Esophagus muscularis mucosa (tissue), 4 donors: ENCODE data around the gene IQCB1. TPM values are rescaled to one million over a fixed set of nuclear protein-coding genes. Genes with fewer than 3 reads are reported as not detected.

Experiments
- DNase-seq: peaks from one replicate; pipeline ENCODE4 v3.0.0-alpha.2; 2017; ENCODE audit errors: extremely low spot score
- H3K27ac ChIP-seq, 4 donors: fragments of 200-600 bp; sonication (generic); replicated peaks in 1 of 4; 1 replicate in 3 of 4; 2 replicates in 1 of 4; pipeline ENCODE4 v1.5.1; 2016 to 2019; ENCODE audit warnings: mild to moderate bottlenecking in 1 of 4
- H3K27me3 ChIP-seq, 4 donors: fragments of 200-600 bp; sonication (generic); one replicate each; pipeline versions ENCODE4 v1.5.1 to v1.6.0; 2016 to 2019
- H3K36me3 ChIP-seq, 4 donors: fragments of 200-600 bp; sonication (generic); one replicate each; pipeline ENCODE4 v1.5.1; 2016 to 2019
- H3K4me1 ChIP-seq, 4 donors: fragments of 200-600 bp; sonication (generic); one replicate each; pipeline ENCODE4 v1.5.1; 2016 to 2019
- H3K4me3 ChIP-seq, 4 donors: fragments of 200-600 bp; sonication (generic); 1 replicate in 2 of 4; 2 replicates in 2 of 4; pipeline ENCODE4 v1.5.1; 2016 to 2019; ENCODE audit warnings: mild to moderate bottlenecking in 4 of 4, moderate library complexity in 1 of 4
- H3K9me3 ChIP-seq, 4 donors: fragments of 200-600 bp; sonication (generic); 1 replicate in 3 of 4; 2 replicates in 1 of 4; pipeline ENCODE4 v1.5.1; 2016 to 2019
- EP300 ChIP-seq: sonication (generic); formaldehyde crosslinking; IDR thresholded peaks from one replicate; pipeline ENCODE4 v1.6.1; 2017; ENCODE audit warnings: antibody characterized with exemption
- POLR2A ChIP-seq: fragments of 450-650 bp; IDR thresholded peaks from one replicate; pipeline ENCODE4 v1.6.1; 2017; ENCODE audit warnings: antibody characterized with exemption, moderate library complexity, mild to moderate bottlenecking, low read depth
- POLR2AphosphoS5 ChIP-seq, 2 donors: sonication (generic); formaldehyde crosslinking; IDR thresholded peaks; one replicate each; pipeline ENCODE4 v1.6.1; 2017; ENCODE audit warnings: antibody characterized with exemption in 2 of 2
- WGBS: methylation state at CpG from one replicate; pipeline ENCODE4 v1.1.5; 2018; 5-methylcytosine and 5-hydroxymethylcytosine counted together
- intact Hi-C: fragments of 100-400 bp; cut with DNase I; formaldehyde crosslinking; loops from one replicate; pipeline ENCODE4 v1.15.1; 2023
- total RNA-seq, 4 donors: library from RNA; depleted of rRNA; stranded (reverse); fragments of >200 nt; gene quantifications; one replicate each; pipeline versions ENCODE4 v1.1.0 to v1.2.1, GENCODE V29; 2016
- TF ChIP-seq, protein P1 (sequence below), 3 experiments: fragments of 200-600 bp in 2 of 3; fragments of 450-650 bp in 1 of 3; sonication (generic) in 2 of 3; IDR thresholded peaks; one replicate each; pipeline ENCODE4 v1.5.1; 2017 to 2019; ENCODE audit warnings: antibody characterized with exemption in 3 of 3, mild to moderate bottlenecking in 2 of 3, moderate library complexity in 1 of 3

IQCB1 gene
- total RNA-seq, 4 donors from 2014 or later = 10.4 to 15.6 (median 11.7) TPM

DNA sequence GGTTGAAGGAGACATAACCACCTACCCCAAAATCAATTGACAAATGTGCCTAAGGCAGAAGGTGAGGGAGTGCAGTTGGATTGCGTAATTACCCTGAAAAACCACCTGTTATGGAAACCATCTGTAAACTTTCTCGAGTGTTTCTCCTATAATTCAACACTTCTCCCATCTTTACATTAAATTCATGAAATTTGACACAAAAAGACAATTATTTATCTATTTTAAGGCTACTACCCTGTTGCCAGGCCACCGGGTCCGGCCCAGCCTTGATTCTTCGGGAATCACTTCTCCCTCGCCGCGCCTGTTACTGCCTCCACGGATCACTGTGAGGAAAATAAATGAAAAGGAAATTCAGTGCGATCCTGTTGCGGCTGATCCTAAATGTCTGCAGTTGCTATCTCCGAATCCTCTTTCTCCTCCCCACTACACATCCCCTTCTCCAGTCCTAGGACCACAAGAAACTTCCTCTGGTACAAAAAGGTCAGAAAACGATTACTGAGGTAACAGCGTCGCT lies 646 bp downstream of the IQCB1 start:
- DNase-seq = no peak
- Histone ChIP-seq H3K27me3 (no peaks in the 10 kb centered on the region), H3K9me3 (no peaks in the 10 kb centered on the region), H3K27ac (peak overlapping the region; percentile 70 to 86 (median 82)), H3K4me3 (peak overlapping the region; percentile 67 to 81 (median 74)), H3K4me1 (peaks cover 16 to 29% (median 22%) of the 10 kb centered on the region in 4 donors), H3K36me3 (peaks cover 0 to 26% (median 7%) of the 10 kb centered on the region in 4 donors)
- TF ChIP-seq POLR2AphosphoS5 (IDR thresholded peaks at IDR 0.05) (no peak), POLR2A (no peak), EP300 (no peak)
- TF ChIP-seq, protein P1, sequence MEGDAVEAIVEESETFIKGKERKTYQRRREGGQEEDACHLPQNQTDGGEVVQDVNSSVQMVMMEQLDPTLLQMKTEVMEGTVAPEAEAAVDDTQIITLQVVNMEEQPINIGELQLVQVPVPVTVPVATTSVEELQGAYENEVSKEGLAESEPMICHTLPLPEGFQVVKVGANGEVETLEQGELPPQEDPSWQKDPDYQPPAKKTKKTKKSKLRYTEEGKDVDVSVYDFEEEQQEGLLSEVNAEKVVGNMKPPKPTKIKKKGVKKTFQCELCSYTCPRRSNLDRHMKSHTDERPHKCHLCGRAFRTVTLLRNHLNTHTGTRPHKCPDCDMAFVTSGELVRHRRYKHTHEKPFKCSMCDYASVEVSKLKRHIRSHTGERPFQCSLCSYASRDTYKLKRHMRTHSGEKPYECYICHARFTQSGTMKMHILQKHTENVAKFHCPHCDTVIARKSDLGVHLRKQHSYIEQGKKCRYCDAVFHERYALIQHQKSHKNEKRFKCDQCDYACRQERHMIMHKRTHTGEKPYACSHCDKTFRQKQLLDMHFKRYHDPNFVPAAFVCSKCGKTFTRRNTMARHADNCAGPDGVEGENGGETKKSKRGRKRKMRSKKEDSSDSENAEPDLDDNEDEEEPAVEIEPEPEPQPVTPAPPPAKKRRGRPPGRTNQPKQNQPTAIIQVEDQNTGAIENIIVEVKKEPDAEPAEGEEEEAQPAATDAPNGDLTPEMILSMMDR (IDR thresholded peaks at IDR 0.05) = no peak
- WGBS = 9% methylated on average over 15 of the region's 15 CpGs
- intact Hi-C loops = loop anchor here (10.0 kb wide), 1 partner anchor 289 kb away; the partner anchor contains the start of gene POLQ

DNA sequence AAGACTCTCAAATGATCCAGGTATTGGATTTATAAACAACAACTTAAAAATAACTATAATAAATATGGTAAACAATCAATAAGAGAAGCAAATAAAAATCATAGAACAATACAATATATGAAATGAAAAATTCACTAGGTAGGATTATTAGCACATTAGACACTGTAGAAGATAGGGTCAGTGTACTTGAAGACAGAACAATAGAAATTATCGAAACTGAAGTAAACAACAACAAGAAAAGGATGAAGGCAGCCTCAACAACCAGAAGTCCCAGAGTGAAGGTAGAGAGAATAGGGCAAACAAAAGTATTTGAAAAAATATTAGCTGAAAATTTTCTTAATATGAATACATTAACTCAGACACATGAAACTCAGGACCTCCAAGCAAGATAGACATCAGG lies 11.9 kb downstream of the IQCB1 start:
- Histone ChIP-seq H3K4me3 (no peak overlapping the region), H3K36me3 (peaks cover 29 to 85% (median 60%) of the 10 kb centered on the region in 4 donors), H3K27me3 (no peaks in the 10 kb centered on the region), H3K9me3 (peaks cover 0 to 17% (median 4%) of the 10 kb centered on the region in 4 donors), H3K4me1 (no peaks in the 10 kb centered on the region), H3K27ac (no peak overlapping the region)
- no peak for TF ChIP-seq EP300
- no peak for TF ChIP-seq POLR2A
- TF ChIP-seq POLR2AphosphoS5 (IDR thresholded peaks at IDR 0.05) = no peak
- TF ChIP-seq, protein P1 (IDR thresholded peaks at IDR 0.05) = no peak
- no peak for DNase-seq
- intact Hi-C loops = no loop called here
- WGBS = 94% methylated on average over 1 of the region's 1 CpG

DNA sequence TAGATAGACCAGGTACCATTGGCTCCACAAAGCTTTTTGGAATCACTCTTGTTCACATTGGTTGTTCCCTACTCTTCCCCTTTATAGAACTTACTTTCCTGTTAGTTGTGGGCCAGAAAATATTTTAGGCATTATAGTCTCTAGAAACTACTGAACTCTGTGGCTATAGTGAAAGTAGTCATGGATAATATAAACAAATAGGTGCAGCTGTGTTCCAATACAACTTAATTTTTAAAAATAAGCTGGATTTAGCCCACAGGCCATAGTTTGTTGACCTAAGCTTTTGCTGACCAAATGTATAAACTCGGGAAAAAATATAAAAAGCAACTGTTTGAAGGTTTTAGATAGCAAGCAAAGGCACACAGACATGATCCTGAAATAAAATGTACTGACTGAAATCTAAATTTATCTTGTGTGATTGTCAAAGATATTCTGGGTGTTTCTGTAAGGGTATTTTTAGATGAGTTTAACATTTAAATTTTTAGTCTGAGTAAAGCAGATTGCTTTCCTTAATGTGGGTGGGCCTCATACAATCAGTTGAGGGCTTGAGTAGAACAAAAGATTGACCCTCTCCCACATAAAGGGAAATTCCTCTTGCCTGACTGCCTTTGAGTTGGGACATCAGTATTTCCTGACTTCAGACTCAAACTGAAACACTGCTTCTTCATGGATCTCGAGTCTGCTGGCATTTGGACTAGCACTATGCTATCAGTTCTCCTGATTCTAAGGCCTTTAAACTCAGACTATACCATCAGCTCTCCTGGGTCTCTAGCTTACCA lies 13.2 kb downstream of the IQCB1 start:
- Histone ChIP-seq H3K4me3 (no peak overlapping the region), H3K27me3 (no peaks in the 10 kb centered on the region), H3K4me1 (no peaks in the 10 kb centered on the region), H3K36me3 (peaks cover 34 to 87% (median 60%) of the 10 kb centered on the region in 4 donors), H3K9me3 (peaks cover 0 to 17% (median 4%) of the 10 kb centered on the region in 4 donors), H3K27ac (no peak overlapping the region)
- WGBS = 86% methylated on average over 2 of the region's 2 CpGs
- no peak for TF ChIP-seq EP300
- no peak for TF ChIP-seq POLR2A
- TF ChIP-seq, protein P1 (IDR thresholded peaks at IDR 0.05) = no peak
- TF ChIP-seq POLR2AphosphoS5 (IDR thresholded peaks at IDR 0.05) = no peak
- intact Hi-C loops = no loop called here
- DNase-seq = no peak

DNA sequence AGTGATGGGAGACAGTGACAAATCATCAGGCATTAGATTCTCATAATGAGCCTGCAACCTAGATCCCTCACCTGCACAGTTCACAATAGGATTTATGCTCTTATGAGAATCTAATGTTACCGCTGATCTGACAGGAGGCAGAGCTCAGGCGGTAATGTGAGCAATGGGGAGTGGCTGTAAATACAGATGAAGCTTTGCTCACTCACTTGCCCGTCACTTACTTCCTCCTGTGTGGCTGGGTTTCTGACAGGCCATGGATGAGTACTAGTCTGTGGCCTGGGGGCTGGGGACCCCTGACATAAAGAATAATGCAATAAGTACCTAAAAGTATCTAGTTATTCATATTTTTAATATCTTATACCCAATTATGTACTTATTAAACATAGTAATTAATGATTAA lies 15.6 kb downstream of the IQCB1 start:
- H3K36me3 ChIP-seq = peaks cover 23 to 63% (median 37%) of the 10 kb centered on the region in 4 donors
- TF ChIP-seq, protein P1 (IDR thresholded peaks at IDR 0.05) = no peak
- no peak for TF ChIP-seq POLR2AphosphoS5 (IDR thresholded peaks at IDR 0.05)
- no peak for TF ChIP-seq EP300
- no peak for TF ChIP-seq POLR2A

More for the DNA sequence above, 15.6 kb downstream of the IQCB1 start:
- H3K27me3 ChIP-seq = no peaks in the 10 kb centered on the region
- DNase-seq = no peak
- intact Hi-C loops = no loop called here
- H3K27ac ChIP-seq = no peak overlapping the region
- WGBS = 96% methylated on average over 3 of the region's 3 CpGs
- peaks cover 0 to 17% (median 4%) of the 10 kb centered on the region in 4 donors for H3K9me3 ChIP-seq
- H3K4me1 ChIP-seq = no peaks in the 10 kb centered on the region
- H3K4me3 ChIP-seq = no peak overlapping the region
